Kidney (tissue), 14 donors: ENCODE results near the gene CD68. TPM values are rescaled to one million over a fixed set of nuclear protein-coding genes. Genes with fewer than 3 reads are reported as not detected.
A peak's percentile ranks its signal among the peaks of the same experiment; 100 is the strongest.

Experiments
- DNase-seq, 5 donors: peaks; one replicate each; pipeline ENCODE4 v3.0.0-alpha.2; 2013 to 2020
- FAIRE-seq: peaks from 2 replicates; lab custom pipeline; 2012; peaks lifted over from hg19 to GRCh38; lab: Jason Lieb, UNC
- H3K27ac ChIP-seq, 2 donors: one replicate each; pipeline ENCODE4 v1.7.0; 2013; ENCODE audit warnings: low read depth in 2 of 2, low read length in 2 of 2, inconsistent platforms in 1 of 2
- H3K27me3 ChIP-seq: one replicate; pipeline ENCODE4 v1.7.1; 2013; ENCODE audit warnings: low read length, inconsistent platforms; ENCODE audit not compliant: control insufficient read depth, insufficient read depth
- H3K36me3 ChIP-seq, 3 donors: one replicate each; pipeline versions ENCODE4 v1.7.0 to v1.7.1; 2013; ENCODE audit warnings: low read length in 3 of 3, control low read depth in 1 of 3, inconsistent platforms in 1 of 3; ENCODE audit not compliant: insufficient read depth in 3 of 3, control insufficient read depth in 2 of 3
- H3K4me1 ChIP-seq, 3 donors: one replicate each; pipeline versions ENCODE4 v1.7.0 to v1.7.1; 2013; ENCODE audit warnings: low read length in 3 of 3, inconsistent platforms in 1 of 3, low read depth in 1 of 3; ENCODE audit not compliant: control insufficient read depth in 2 of 3, insufficient read depth in 2 of 3
- H3K4me3 ChIP-seq, 3 donors: one replicate each; pipeline versions ENCODE4 v1.7.0 to v1.8.1; 2013; ENCODE audit warnings: low read length in 3 of 3, control low read depth in 1 of 3, inconsistent platforms in 1 of 3
- H3K9ac ChIP-seq, 3 donors: one replicate each; pipeline versions ENCODE4 v1.7.0 to v1.7.1; 2013; ENCODE audit warnings: low read length in 3 of 3, control low read depth in 1 of 3, inconsistent platforms in 1 of 3
- H3K9me3 ChIP-seq, 3 donors: one replicate each; pipeline versions ENCODE4 v1.7.0 to v1.7.1; 2013; ENCODE audit warnings: low read length in 3 of 3, control low read depth in 1 of 3, inconsistent platforms in 1 of 3; ENCODE audit not compliant: control insufficient read depth in 2 of 3, insufficient read depth in 1 of 3
- intact Hi-C: fragments of 100-400 bp; cut with DNase I; formaldehyde crosslinking; loops from one replicate; pipeline ENCODE4 v1.11.1; 2022
- polyA plus RNA-seq: library from polyadenylated mRNA; stranded (reverse); fragments of 350-450 nt; fragmentation: Illumina TruSeq; extraction: RNeasy Lipid Tissue Mini Kit (QIAGEN cat#74804); gene quantifications from one replicate; pipeline ENCODE4 v1.2.3, GENCODE V29; 2014; ENCODE audit warnings: low read depth, low replicate concordance; ENCODE audit not compliant: insufficient read depth
- total RNA-seq: library from RNA; stranded (reverse); fragmentation: NEBNext Ultra II Directional; extraction: Animal tissue kit (Norgen Biotek cat#: 25700); gene quantifications from one replicate; pipeline ENCODE4 v1.2.1, GENCODE V29; 2021
- TF ChIP-seq, protein P1 (sequence below): IDR thresholded peaks from 3 replicates; pipeline ENCODE4 v1.5.1; 2012; ENCODE audit warnings: mild to moderate bottlenecking, moderate library complexity, borderline replicate concordance; ENCODE audit not compliant: insufficient read depth; ENCODE audit errors: extremely low read depth
- donor health status: control.
- donor health status: control.
- donor health status: control.
- donor health status: control.
- donor health status: control.
- donor health status: DM: yes; HTN: yes; CAD: no.
- donor health status: Normal renal cell carcinoma (clear cell type).

Gene CD68
- total and polyA plus RNA-seq, 2 donors from 2014 or later, result 38.3 to 92.6 TPM

DNA sequence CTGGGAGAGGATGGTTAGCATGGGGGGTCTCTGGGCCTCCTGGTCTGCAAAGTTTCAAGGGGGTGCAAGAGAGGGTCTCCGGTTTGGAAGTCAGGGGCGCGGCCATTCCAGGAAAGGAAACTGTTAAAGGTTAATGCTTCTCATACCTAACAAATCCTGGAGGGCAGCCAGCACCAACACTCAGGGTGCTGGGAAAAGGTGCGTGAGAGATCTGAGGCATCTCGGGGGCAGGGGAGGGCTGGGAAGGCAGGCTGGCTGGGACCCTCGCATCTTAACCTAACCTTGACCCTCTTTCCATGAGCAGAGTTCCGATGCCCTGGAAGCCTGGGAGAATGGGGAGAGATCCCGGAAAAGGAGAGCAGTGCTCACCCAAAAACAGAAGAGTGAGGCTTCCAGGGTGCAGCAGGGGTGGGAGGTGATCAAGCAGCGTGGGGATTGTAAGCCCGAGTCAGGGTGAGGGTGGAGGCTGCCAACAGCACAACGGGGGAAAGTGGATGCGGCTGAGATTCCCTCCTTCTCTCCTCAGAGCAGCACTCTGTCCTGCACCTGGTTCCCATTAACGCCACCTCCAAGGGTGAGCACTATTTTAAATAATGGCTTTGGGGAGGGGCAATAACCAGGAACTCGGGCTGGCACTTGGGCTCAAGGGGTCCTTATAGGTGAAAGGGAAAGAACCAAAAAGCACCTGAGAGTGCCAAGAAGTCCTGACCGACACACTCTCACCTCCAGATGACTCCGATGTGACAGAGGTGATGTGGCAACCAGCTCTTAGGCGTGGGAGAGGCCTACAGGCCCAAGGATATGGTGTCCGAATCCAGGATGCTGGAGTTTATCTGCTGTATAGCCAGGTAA lies 19.9 kb upstream of the CD68 start:
- Histone ChIP-seq H3K27me3 (no peaks in the 10 kb centered on the region), H3K36me3 (peaks cover 0 to 5% (median 4%) of the 10 kb centered on the region in 3 donors), H3K4me1 (peaks cover 3 to 49% (median 35%) of the 10 kb centered on the region in 3 donors), H3K9me3 (no peaks in the 10 kb centered on the region), H3K4me3 (peak overlapping the region in 2 of 3 donors; percentile 65 to 86), H3K27ac (peak overlapping the region; percentile 99 to 100), H3K9ac (peak overlapping the region in 2 of 3 donors; percentile 67 to 92)
- intact Hi-C loops, result no loop called here
- TF ChIP-seq, protein P1, sequence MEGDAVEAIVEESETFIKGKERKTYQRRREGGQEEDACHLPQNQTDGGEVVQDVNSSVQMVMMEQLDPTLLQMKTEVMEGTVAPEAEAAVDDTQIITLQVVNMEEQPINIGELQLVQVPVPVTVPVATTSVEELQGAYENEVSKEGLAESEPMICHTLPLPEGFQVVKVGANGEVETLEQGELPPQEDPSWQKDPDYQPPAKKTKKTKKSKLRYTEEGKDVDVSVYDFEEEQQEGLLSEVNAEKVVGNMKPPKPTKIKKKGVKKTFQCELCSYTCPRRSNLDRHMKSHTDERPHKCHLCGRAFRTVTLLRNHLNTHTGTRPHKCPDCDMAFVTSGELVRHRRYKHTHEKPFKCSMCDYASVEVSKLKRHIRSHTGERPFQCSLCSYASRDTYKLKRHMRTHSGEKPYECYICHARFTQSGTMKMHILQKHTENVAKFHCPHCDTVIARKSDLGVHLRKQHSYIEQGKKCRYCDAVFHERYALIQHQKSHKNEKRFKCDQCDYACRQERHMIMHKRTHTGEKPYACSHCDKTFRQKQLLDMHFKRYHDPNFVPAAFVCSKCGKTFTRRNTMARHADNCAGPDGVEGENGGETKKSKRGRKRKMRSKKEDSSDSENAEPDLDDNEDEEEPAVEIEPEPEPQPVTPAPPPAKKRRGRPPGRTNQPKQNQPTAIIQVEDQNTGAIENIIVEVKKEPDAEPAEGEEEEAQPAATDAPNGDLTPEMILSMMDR, result no peak
- FAIRE-seq (no peak), DNase-seq (peak in 1 of 5 donors; percentile 79)

DNA sequence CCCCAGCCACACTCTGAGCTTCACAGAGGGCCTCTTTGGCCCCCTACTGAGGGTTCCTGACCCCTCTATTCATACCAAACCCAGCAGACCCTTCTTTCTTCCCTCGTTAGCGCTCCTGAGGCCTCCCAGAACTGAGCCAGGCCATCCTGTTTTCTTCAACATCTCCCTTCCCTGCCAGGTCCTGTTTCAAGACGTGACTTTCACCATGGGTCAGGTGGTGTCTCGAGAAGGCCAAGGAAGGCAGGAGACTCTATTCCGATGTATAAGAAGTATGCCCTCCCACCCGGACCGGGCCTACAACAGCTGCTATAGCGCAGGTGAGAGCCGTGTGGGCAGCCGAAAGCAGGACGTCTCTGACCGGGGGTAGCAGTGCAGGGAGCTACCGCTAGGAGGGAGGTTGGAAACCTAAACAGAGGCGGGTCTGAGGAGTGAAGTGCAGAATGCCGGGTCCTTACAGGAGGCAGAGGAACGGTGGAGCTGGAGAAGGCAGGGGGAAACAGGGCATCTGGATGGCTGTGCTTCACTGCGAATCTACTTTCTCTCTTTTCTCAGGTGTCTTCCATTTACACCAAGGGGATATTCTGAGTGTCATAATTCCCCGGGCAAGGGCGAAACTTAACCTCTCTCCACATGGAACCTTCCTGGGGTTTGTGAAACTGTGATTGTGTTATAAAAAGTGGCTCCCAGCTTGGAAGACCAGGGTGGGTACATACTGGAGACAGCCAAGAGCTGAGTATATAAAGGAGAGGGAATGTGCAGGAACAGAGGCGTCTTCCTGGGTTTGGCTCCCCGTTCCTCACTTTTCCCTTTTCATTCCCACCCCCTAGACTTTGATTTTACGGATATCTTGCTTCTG lies 19.0 kb upstream of the CD68 start:
- peak; percentile 82 to 86 (median 85) for DNase-seq
- peak overlapping the region; percentile 50 to 86 (median 65) for H3K4me3 ChIP-seq
- peak overlapping the region; percentile 42 to 92 (median 67) for H3K9ac ChIP-seq
- FAIRE-seq, result no peak
- no peaks in the 10 kb centered on the region for H3K27me3 ChIP-seq
- H3K4me1 ChIP-seq, result peaks cover 3 to 49% (median 35%) of the 10 kb centered on the region in 3 donors
- intact Hi-C loops, result no loop called here
- peaks cover 4 to 14% (median 6%) of the 10 kb centered on the region in 3 donors for H3K36me3 ChIP-seq
- H3K9me3 ChIP-seq, result no peaks in the 10 kb centered on the region
- TF ChIP-seq, protein P1, result peak; percentile 63
- H3K27ac ChIP-seq, result peak overlapping the region; percentile 99 to 100

DNA sequence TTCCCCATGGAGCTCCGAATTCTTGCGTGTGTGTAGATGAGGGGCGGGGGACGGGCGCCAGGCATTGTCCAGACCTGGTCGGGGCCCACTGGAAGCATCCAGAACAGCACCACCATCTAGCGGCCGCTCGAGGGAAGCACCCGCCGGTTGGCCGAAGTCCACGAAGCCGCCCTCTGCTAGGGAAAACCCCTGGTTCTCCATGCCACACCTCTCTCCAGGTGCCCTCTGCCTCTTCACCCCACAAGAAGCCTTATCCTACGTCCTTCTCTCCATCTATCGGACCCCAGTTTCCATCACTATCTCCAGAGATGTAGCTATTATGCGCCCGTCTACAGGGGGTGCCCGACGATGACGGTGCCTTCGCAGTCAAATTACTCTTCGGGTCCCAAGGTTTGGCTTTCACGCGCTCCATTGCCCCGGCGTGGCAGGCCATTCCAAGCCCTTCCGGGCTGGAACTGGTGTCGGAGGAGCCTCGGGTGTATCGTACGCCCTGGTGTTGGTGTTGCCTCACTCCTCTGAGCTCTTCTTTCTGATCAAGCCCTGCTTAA lies 18.3 kb upstream of the CD68 start:
- H3K9me3 ChIP-seq, result no peaks in the 10 kb centered on the region
- peaks cover 3 to 49% (median 35%) of the 10 kb centered on the region in 3 donors for H3K4me1 ChIP-seq
- intact Hi-C loops, result no loop called here
- TF ChIP-seq, protein P1, result peak; percentile 95
- peak; percentile 93 to 97 (median 94) for DNase-seq
- peak overlapping the region; percentile 69 to 86 (median 75) for H3K4me3 ChIP-seq
- H3K36me3 ChIP-seq, result peaks cover 4 to 18% (median 8%) of the 10 kb centered on the region in 3 donors
- no peaks in the 10 kb centered on the region for H3K27me3 ChIP-seq
- peak overlapping the region; percentile 42 to 92 (median 63) for H3K9ac ChIP-seq
- no peak for FAIRE-seq
- peak overlapping the region; percentile 80 to 99 for H3K27ac ChIP-seq
